K562 (cell line): Measurements from ENCODE around the gene UBE2D2. TPM values are rescaled to one million over a fixed set of nuclear protein-coding genes. Genes with fewer than 3 reads are reported as not detected.

Source experiments
- ATAC-seq: fragments of 200-7000 bp; cut with Tn5 transposase; 3 replicates; pipeline ENCODE4 v1.9.1; 2020; ENCODE audit warnings: moderate library complexity
- BruUV-seq: library from RNA; stranded (reverse); fragments of 400-500 nt; replicated peaks from 2 replicates; lab custom pipeline; 2021; lab: Mats Ljungman, UMichigan
- CTCF ChIA-PET: fragments of 300-600 bp; formaldehyde crosslinking; extraction: SDS; loops from one replicate; lab custom pipeline; 2021; ENCODE audit warnings: low intra/inter-chr PET ratio; lab: Yijun Ruan, JAX
- POLR2A ChIA-PET: fragments of 300-600, 350-650 bp; sonication (Branson Sonifier 250); formaldehyde crosslinking; extraction: SDS; loops from one replicate; lab custom pipeline; 2021; ENCODE audit warnings: antibody characterized with exemption, inconsistent platforms; lab: Yijun Ruan, JAX
- DNase-seq, 4 experiments: peaks; one replicate each; pipeline versions ENCODE4 v3.0.0 to v3.0.0-alpha.2; 2011 to 2018; ENCODE audit warnings: low spot score in 3 of 4, mixed read lengths in 3 of 4; ENCODE audit errors: extremely low read depth in 1 of 4
- FAIRE-seq: peaks from 2 replicates; lab custom pipeline; 2011; peaks lifted over from hg19 to GRCh38; lab: Jason Lieb, UNC
- H2AFZ ChIP-seq: 2 replicates; pipeline ENCODE4 v1.6.0; 2011; ENCODE audit warnings: low read depth, low read length, control low read depth, inconsistent platforms
- H3K27ac ChIP-seq: fragments of 200-600 bp; 3 replicates; pipeline ENCODE4 v1.8.0; 2011; ENCODE audit warnings: low read depth, mild to moderate bottlenecking, control low read depth, inconsistent platforms, low read length, moderate library complexity, mixed read lengths; ENCODE audit errors: extremely low read depth
- H3K27me3 ChIP-seq, 2 experiments: fragments of 300-600 bp in 1 of 2; 2 replicates in 1 of 2; 3 replicates in 1 of 2; pipeline versions ENCODE4 v1.6.0 to v1.8.0; 2011; ENCODE audit warnings: inconsistent platforms in 2 of 2, low read length in 2 of 2, mild to moderate bottlenecking in 1 of 2, mixed read lengths in 1 of 2, moderate library complexity in 1 of 2; ENCODE audit not compliant: control insufficient read depth in 2 of 2, insufficient read depth in 2 of 2
- H3K36me3 ChIP-seq: fragments of 300-600 bp; 3 replicates; pipeline ENCODE4 v1.8.0; 2011; ENCODE audit warnings: mild to moderate bottlenecking, low read length, inconsistent platforms; ENCODE audit not compliant: control insufficient read depth, insufficient read depth
- H3K4me1 ChIP-seq, 2 experiments: fragments of 200-600 bp in 1 of 2; replicated peaks in 1 of 2; 2 replicates in 1 of 2; 3 replicates in 1 of 2; pipeline versions ENCODE4 v1.5.1 to v1.8.0; 2011; ENCODE audit warnings: inconsistent platforms in 2 of 2, low read length in 2 of 2, mild to moderate bottlenecking in 1 of 2, mixed read lengths in 1 of 2, moderate library complexity in 1 of 2; ENCODE audit not compliant: control insufficient read depth in 2 of 2, insufficient read depth in 2 of 2
- H3K4me2 ChIP-seq: 2 replicates; pipeline ENCODE4 v1.6.1; 2011; ENCODE audit warnings: low read length, control low read depth, inconsistent platforms, mixed read lengths; ENCODE audit not compliant: insufficient read depth
- H3K4me3 ChIP-seq: fragments of 200-600 bp; sonication (generic), shearing (Covaris generic); 2 replicates; pipeline ENCODE4 v1.5.1; 2016; ENCODE audit warnings: control low read depth, inconsistent platforms
- H3K79me2 ChIP-seq: fragments of 200-600 bp; 3 replicates; pipeline ENCODE4 v1.8.0; 2011; ENCODE audit warnings: low read length, inconsistent platforms; ENCODE audit not compliant: control insufficient read depth, insufficient read depth
- H3K9ac ChIP-seq, 2 experiments: 2 replicates each; pipeline versions ENCODE4 v1.6.0 to v1.6.1; 2011; ENCODE audit warnings: low read depth in 2 of 2, low read length in 2 of 2, control low read depth in 1 of 2, inconsistent platforms in 1 of 2, mild to moderate bottlenecking in 1 of 2, mixed read lengths in 1 of 2; ENCODE audit not compliant: insufficient read depth in 1 of 2
- H3K9me1 ChIP-seq: one replicate; pipeline ENCODE4 v1.6.0; 2011; ENCODE audit warnings: inconsistent platforms, mild to moderate bottlenecking, low read length, moderate library complexity; ENCODE audit not compliant: control insufficient read depth, insufficient read depth
- H3K9me3 ChIP-seq: replicated peaks from 2 replicates; pipeline ENCODE4 v1.5.1; 2011; ENCODE audit warnings: low read depth, low read length, inconsistent platforms; ENCODE audit not compliant: control insufficient read depth, insufficient read depth
- H4K20me1 ChIP-seq: replicated peaks from 2 replicates; pipeline ENCODE4 v1.6.1; 2011; ENCODE audit warnings: low read length, inconsistent platforms, mixed read lengths; ENCODE audit not compliant: control insufficient read depth, insufficient read depth
- CREBBP ChIP-seq: IDR thresholded peaks from one replicate; pipeline ENCODE4 v1.6.1; 2012; ENCODE audit warnings: low read depth, mild to moderate bottlenecking, control low read depth, inconsistent platforms, low read length
- GABPB1 ChIP-seq: sonication (generic); formaldehyde crosslinking; IDR thresholded peaks from 2 replicates; pipeline ENCODE4 v1.8.0; 2022; ENCODE audit warnings: mild to moderate bottlenecking, missing genetic modification reagents
- ILK ChIP-seq: fragments of 450-650 bp; IDR thresholded peaks from 2 replicates; pipeline ENCODE4 v1.6.1; 2016; ENCODE audit warnings: missing genetic modification characterization, low read depth, mild to moderate bottlenecking, missing compliant biosample characterization, moderate library complexity, borderline replicate concordance
- POLR2AphosphoS2 ChIP-seq: IDR thresholded peaks from 2 replicates; pipeline ENCODE4 v1.6.1; 2012; ENCODE audit warnings: low read length, improper control_type of control experiment
- RBFOX2 ChIP-seq: fragments of 200-400 bp; formaldehyde crosslinking; IDR thresholded peaks from 2 replicates; pipeline ENCODE4 v1.6.1; 2017; ENCODE audit warnings: low read depth, mild to moderate bottlenecking, low read length, moderate library complexity
- SMARCA5 ChIP-seq: fragments of 450-650 bp; IDR thresholded peaks from 2 replicates; pipeline ENCODE4 v1.6.1; 2016
- SNRNP70 ChIP-seq: fragments of 200-400 bp; formaldehyde crosslinking; optimal IDR thresholded peaks from 2 replicates; pipeline ENCODE3; 2017; ENCODE audit warnings: low read depth, low read length
- SP2 ChIP-seq: IDR thresholded peaks from 2 replicates; pipeline ENCODE4 v1.6.1; 2011; ENCODE audit warnings: mild to moderate bottlenecking, low read depth, low read length, moderate library complexity; ENCODE audit not compliant: poor library complexity, severe bottlenecking; ENCODE audit errors: extremely low read depth
- STAG1 ChIP-seq: sonication (generic); formaldehyde crosslinking; IDR thresholded peaks from 2 replicates; pipeline ENCODE4 v1.5.0; 2020; ENCODE audit warnings: missing genetic modification reagents, borderline replicate concordance
- ZFPM2 ChIP-seq: fragments of 250-450 bp; sonication (Bioruptor Pico); IDR thresholded peaks from 2 replicates; pipeline ENCODE4 v1.5.1; 2022; ENCODE audit warnings: mild to moderate bottlenecking
- ZNF197 ChIP-seq: fragments of 200-800 bp; sonication (Bioruptor generic); IDR thresholded peaks from 2 replicates; pipeline ENCODE4 v1.6.1; 2016; ENCODE audit warnings: low read depth, missing genetic modification characterization, missing compliant biosample characterization
- WGBS: fragments of 100-300 bp; shearing (Covaris generic); methylation state at CpG from one replicate; pipeline ENCODE4 v1.1.6; 2016; ENCODE audit warnings: low coverage, mixed read lengths; ENCODE audit not compliant: insufficient coverage; ENCODE audit errors: missing lambda C conversion rate; 5-methylcytosine and 5-hydroxymethylcytosine counted together
- in situ Hi-C: fragments of 300-500 bp; cut with MboI; formaldehyde crosslinking; loops from 4 replicates; pipeline ENCODE4 v1.15.0; 2018; ENCODE audit warnings: inconsistent platforms, mixed read lengths
- intact Hi-C: fragments of 100-400 bp; cut with micrococcal nuclease; formaldehyde crosslinking; loops from 2 replicates; pipeline ENCODE4 v1.14.2; 2022
- polyA plus RNA-seq, 8 experiments: library from polyadenylated mRNA; depleted of rRNA in 4 of 8; stranded (reverse) in 5 of 8; unstranded in 3 of 8; fragments of >200 nt; fragmentation: Nextera tagmentation in 2 of 8; fragmentation: Illumina TruSeq in 1 of 8; extraction: Ambion mirVana in 2 of 8; extraction: Trizol in 1 of 8; gene quantifications; 2 replicates each; pipeline versions ENCODE4 v1.2.1 to v1.2.3, GENCODE V29; 2011 to 2014; ENCODE audit warnings: inconsistent platforms in 1 of 8, missing spikeins in 1 of 8
- total RNA-seq, 7 experiments: library from RNA; depleted of rRNA in 6 of 7; stranded (reverse); fragments of >200 nt in 6 of 7; fragmentation: Illumina TruSeq in 2 of 7; extraction: Trizol in 2 of 7; gene quantifications; 2 replicates each; pipeline versions ENCODE4 v1.2.1 to v1.2.3, GENCODE V29; 2011 to 2021; ENCODE audit warnings: low replicate concordance in 1 of 7
- TF ChIP-seq, protein P1 (sequence below): fragments of 450-650 bp; IDR thresholded peaks from 2 replicates; pipeline ENCODE4 v1.6.1; 2016
- TF ChIP-seq, protein P2 (sequence below): sonication (generic); formaldehyde crosslinking; IDR thresholded peaks from 2 replicates; pipeline ENCODE4 v1.8.0; 2022; ENCODE audit warnings: mild to moderate bottlenecking, missing genetic modification reagents, borderline replicate concordance
- TF ChIP-seq, protein P3 (sequence below): fragments of 250-450 bp; sonication (Bioruptor Pico); IDR thresholded peaks from 2 replicates; pipeline ENCODE4 v1.4.0; 2020; ENCODE audit warnings: mild to moderate bottlenecking, moderate library complexity, borderline replicate concordance
- TF ChIP-seq, protein P4 (sequence below): fragments of 250-450 bp; sonication (Bioruptor Pico); IDR thresholded peaks from 2 replicates; pipeline ENCODE4 v1.8.0; 2022; ENCODE audit warnings: inconsistent platforms

UBE2D2 gene
- total and polyA plus RNA-seq, 9 of the 15 experiments (the other 6 are each of a cell fraction or from before 2014, with no cell fraction given): 53.6 to 198 (median 122) TPM

DNA sequence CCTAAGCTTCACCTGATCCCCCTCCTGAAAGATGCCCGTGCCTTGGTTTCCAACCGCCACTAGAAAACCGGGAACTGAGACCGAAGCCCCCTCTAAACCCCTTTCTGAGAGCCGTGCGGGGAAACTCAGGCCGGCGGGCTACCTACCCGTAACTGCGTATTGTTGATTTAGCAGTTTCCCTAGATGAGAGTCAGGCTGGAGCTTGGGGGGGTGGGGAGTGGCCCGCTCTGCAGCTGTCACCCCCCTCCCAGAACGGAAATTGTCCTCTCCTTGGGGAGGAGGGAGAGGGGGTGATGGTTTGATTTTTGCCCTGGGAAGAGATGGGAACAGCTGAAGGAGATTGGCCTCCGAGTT is 89.5 kb downstream of the UBE2D2 start:
- Histone ChIP-seq H3K9ac (peak overlapping the region; percentile 85 to 94), H3K4me3 (peak overlapping the region; percentile 90), H3K4me2 (peak overlapping the region; percentile 79), H2AFZ (no peak overlapping the region), H4K20me1 (peaks cover 44% of the 10 kb centered on the region), H3K27me3 (no peaks in the 10 kb centered on the region), H3K27ac (peak overlapping the region; percentile 83), H3K9me3 (no peaks in the 10 kb centered on the region), H3K79me2 (peaks cover 82% of the 10 kb centered on the region), H3K9me1 (peaks cover 16% of the 10 kb centered on the region), H3K4me1 (peaks cover 59 to 79% of the 10 kb centered on the region in 2 experiments), H3K36me3 (peaks cover 20% of the 10 kb centered on the region; the same call in 2 of the 3 replicates)
- no peak for ATAC-seq
- in situ Hi-C loops (no loop called here), intact Hi-C loops (no loop called here)
- CTCF ChIA-PET: interaction anchor here (0.6 kb wide), 1 partner anchor 15 kb away, joined by 3 read pairs; no protein-coding TSS in a partner anchor
- POLR2A ChIA-PET: interaction anchor here (0.6 to 3.7 kb wide), 15 partner anchors 8 to 941 kb away, joined by 3 to 21 read pairs (median 3); no protein-coding TSS in a partner anchor
- FAIRE-seq: no peak
- BruUV-seq: no TSS peak
- peak in 2 of 4 experiments; percentile 50 to 57 for DNase-seq
- 2% methylated on average over 12 of the region's 13 CpGs for WGBS
- TF ChIP-seq STAG1 (CRISPR knock-in tag): no peak
- TF ChIP-seq, protein P1, sequence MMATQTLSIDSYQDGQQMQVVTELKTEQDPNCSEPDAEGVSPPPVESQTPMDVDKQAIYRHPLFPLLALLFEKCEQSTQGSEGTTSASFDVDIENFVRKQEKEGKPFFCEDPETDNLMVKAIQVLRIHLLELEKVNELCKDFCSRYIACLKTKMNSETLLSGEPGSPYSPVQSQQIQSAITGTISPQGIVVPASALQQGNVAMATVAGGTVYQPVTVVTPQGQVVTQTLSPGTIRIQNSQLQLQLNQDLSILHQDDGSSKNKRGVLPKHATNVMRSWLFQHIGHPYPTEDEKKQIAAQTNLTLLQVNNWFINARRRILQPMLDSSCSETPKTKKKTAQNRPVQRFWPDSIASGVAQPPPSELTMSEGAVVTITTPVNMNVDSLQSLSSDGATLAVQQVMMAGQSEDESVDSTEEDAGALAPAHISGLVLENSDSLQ: no peak
- no peak for TF ChIP-seq ZNF197 (CRISPR knock-in tag)
- TF ChIP-seq, protein P2, sequence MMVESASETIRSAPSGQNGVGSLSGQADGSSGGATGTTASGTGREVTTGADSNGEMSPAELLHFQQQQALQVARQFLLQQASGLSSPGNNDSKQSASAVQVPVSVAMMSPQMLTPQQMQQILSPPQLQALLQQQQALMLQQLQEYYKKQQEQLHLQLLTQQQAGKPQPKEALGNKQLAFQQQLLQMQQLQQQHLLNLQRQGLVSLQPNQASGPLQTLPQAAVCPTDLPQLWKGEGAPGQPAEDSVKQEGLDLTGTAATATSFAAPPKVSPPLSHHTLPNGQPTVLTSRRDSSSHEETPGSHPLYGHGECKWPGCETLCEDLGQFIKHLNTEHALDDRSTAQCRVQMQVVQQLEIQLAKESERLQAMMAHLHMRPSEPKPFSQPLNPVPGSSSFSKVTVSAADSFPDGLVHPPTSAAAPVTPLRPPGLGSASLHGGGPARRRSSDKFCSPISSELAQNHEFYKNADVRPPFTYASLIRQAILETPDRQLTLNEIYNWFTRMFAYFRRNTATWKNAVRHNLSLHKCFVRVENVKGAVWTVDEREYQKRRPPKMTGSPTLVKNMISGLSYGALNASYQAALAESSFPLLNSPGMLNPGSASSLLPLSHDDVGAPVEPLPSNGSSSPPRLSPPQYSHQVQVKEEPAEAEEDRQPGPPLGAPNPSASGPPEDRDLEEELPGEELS: no peak
- TF ChIP-seq, protein P3, sequence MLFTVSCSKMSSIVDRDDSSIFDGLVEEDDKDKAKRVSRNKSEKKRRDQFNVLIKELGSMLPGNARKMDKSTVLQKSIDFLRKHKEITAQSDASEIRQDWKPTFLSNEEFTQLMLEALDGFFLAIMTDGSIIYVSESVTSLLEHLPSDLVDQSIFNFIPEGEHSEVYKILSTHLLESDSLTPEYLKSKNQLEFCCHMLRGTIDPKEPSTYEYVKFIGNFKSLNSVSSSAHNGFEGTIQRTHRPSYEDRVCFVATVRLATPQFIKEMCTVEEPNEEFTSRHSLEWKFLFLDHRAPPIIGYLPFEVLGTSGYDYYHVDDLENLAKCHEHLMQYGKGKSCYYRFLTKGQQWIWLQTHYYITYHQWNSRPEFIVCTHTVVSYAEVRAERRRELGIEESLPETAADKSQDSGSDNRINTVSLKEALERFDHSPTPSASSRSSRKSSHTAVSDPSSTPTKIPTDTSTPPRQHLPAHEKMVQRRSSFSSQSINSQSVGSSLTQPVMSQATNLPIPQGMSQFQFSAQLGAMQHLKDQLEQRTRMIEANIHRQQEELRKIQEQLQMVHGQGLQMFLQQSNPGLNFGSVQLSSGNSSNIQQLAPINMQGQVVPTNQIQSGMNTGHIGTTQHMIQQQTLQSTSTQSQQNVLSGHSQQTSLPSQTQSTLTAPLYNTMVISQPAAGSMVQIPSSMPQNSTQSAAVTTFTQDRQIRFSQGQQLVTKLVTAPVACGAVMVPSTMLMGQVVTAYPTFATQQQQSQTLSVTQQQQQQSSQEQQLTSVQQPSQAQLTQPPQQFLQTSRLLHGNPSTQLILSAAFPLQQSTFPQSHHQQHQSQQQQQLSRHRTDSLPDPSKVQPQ (CRISPR knock-in tag): no peak
- TF ChIP-seq, protein P4, sequence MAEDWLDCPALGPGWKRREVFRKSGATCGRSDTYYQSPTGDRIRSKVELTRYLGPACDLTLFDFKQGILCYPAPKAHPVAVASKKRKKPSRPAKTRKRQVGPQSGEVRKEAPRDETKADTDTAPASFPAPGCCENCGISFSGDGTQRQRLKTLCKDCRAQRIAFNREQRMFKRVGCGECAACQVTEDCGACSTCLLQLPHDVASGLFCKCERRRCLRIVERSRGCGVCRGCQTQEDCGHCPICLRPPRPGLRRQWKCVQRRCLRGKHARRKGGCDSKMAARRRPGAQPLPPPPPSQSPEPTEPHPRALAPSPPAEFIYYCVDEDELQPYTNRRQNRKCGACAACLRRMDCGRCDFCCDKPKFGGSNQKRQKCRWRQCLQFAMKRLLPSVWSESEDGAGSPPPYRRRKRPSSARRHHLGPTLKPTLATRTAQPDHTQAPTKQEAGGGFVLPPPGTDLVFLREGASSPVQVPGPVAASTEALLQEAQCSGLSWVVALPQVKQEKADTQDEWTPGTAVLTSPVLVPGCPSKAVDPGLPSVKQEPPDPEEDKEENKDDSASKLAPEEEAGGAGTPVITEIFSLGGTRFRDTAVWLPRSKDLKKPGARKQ (CRISPR knock-in tag): no peak
- TF ChIP-seq SMARCA5: no peak
- no peak for TF ChIP-seq SP2
- TF ChIP-seq POLR2AphosphoS2: no peak
- no peak for TF ChIP-seq ILK (tag)
- TF ChIP-seq ZFPM2 (CRISPR knock-in tag): no peak
- TF ChIP-seq GABPB1: no peak
- peak; percentile 20; the same call in 1 of the 2 replicates for TF ChIP-seq RBFOX2
- TF ChIP-seq SNRNP70: no peak
- no peak for TF ChIP-seq CREBBP
